Mesenchymal stem cell (in vitro differentiated cells and primary cell): Measurements from ENCODE around the gene GABRR2.

Source experiments
- DNase-seq: peaks from one replicate; pipeline ENCODE4 v3.0.0-alpha.2; 2013
- H2AFZ ChIP-seq: one replicate; pipeline ENCODE4 v1.6.1; 2013; ENCODE audit warnings: low read depth, mild to moderate bottlenecking, control low read depth, inconsistent platforms, low read length, moderate library complexity
- H2AK5ac ChIP-seq: 2 replicates; pipeline ENCODE4 v1.6.1; 2013; ENCODE audit warnings: low read length, moderate library complexity, mild to moderate bottlenecking, inconsistent platforms; ENCODE audit not compliant: severe bottlenecking
- H2BK120ac ChIP-seq: one replicate; pipeline ENCODE4 v1.6.1; 2013; ENCODE audit warnings: low read depth, mild to moderate bottlenecking, inconsistent platforms, low read length, moderate library complexity
- H2BK12ac ChIP-seq, 2 experiments: one replicate each; pipeline ENCODE4 v1.6.1; 2013; ENCODE audit warnings: inconsistent platforms in 2 of 2, low read length in 2 of 2, mild to moderate bottlenecking in 2 of 2, moderate library complexity in 2 of 2, control low read depth in 1 of 2
- H2BK15ac ChIP-seq: one replicate; pipeline ENCODE4 v1.6.1; 2013; ENCODE audit warnings: mild to moderate bottlenecking, low read depth, inconsistent platforms; ENCODE audit not compliant: poor library complexity, severe bottlenecking
- H2BK5ac ChIP-seq: 2 replicates; pipeline ENCODE4 v1.6.1; 2013; ENCODE audit warnings: low read depth, mild to moderate bottlenecking, low read length, control low read depth, inconsistent platforms; ENCODE audit not compliant: poor library complexity, severe bottlenecking
- H3K14ac ChIP-seq, 2 experiments: one replicate each; pipeline ENCODE4 v1.6.1; 2013; ENCODE audit warnings: inconsistent platforms in 2 of 2, low read length in 2 of 2, control low read depth in 1 of 2, mild to moderate bottlenecking in 1 of 2, moderate library complexity in 1 of 2
- H3K18ac ChIP-seq, 2 experiments: one replicate each; pipeline ENCODE4 v1.6.1; 2013; ENCODE audit warnings: inconsistent platforms in 2 of 2, low read length in 2 of 2, control low read depth in 1 of 2, low read depth in 1 of 2, mild to moderate bottlenecking in 1 of 2
- H3K23ac ChIP-seq, 2 experiments: one replicate each; pipeline ENCODE4 v1.6.1; 2013; ENCODE audit warnings: inconsistent platforms in 2 of 2, low read length in 2 of 2, mild to moderate bottlenecking in 2 of 2, moderate library complexity in 2 of 2, control low read depth in 1 of 2
- H3K27ac ChIP-seq: 2 replicates; pipeline ENCODE4 v1.5.1; 2013; ENCODE audit warnings: mild to moderate bottlenecking, moderate library complexity, low read length, control low read depth, inconsistent platforms; ENCODE audit not compliant: poor library complexity, severe bottlenecking
- H3K27me3 ChIP-seq, 2 experiments: 2 replicates each; pipeline versions ENCODE4 v1.6.1 to v1.7.0; 2013; ENCODE audit warnings: low read length in 2 of 2, mild to moderate bottlenecking in 2 of 2, moderate library complexity in 2 of 2, control low read depth in 1 of 2, inconsistent platforms in 1 of 2; ENCODE audit not compliant: control insufficient read depth in 1 of 2, insufficient read depth in 1 of 2
- H3K36me3 ChIP-seq, 2 experiments: 2 replicates each; pipeline versions ENCODE4 v1.6.1 to v1.7.0; 2013; ENCODE audit warnings: low read length in 2 of 2, control low read depth in 1 of 2, inconsistent platforms in 1 of 2, low read depth in 1 of 2, mild to moderate bottlenecking in 1 of 2; ENCODE audit not compliant: insufficient read depth in 2 of 2, control insufficient read depth in 1 of 2
- H3K4ac ChIP-seq, 2 experiments: one replicate each; pipeline ENCODE4 v1.6.1; 2013; ENCODE audit warnings: inconsistent platforms in 2 of 2, low read length in 2 of 2, mild to moderate bottlenecking in 2 of 2, moderate library complexity in 2 of 2, control low read depth in 1 of 2, low read depth in 1 of 2
- H3K4me1 ChIP-seq: 2 replicates; pipeline ENCODE4 v1.6.1; 2013; ENCODE audit warnings: low read depth, low read length, control low read depth; ENCODE audit not compliant: control insufficient read depth, insufficient read depth
- H3K4me2 ChIP-seq: 2 replicates; pipeline ENCODE4 v1.6.1; 2013; ENCODE audit warnings: low read length, mild to moderate bottlenecking, inconsistent platforms; ENCODE audit not compliant: poor library complexity, severe bottlenecking
- H3K4me3 ChIP-seq, 2 experiments: 2 replicates each; pipeline versions ENCODE4 v1.5.1 to v1.7.0; 2013; ENCODE audit warnings: low read length in 2 of 2, mild to moderate bottlenecking in 2 of 2, control low read depth in 1 of 2, low read depth in 1 of 2; ENCODE audit not compliant: insufficient read depth in 1 of 2
- H3K79me1 ChIP-seq: replicated peaks from 2 replicates; pipeline ENCODE4 v1.6.1; 2013; ENCODE audit warnings: mild to moderate bottlenecking, control low read depth, low read length, inconsistent platforms; ENCODE audit not compliant: poor library complexity, severe bottlenecking
- H3K9ac ChIP-seq: 2 replicates; pipeline ENCODE4 v1.7.0; 2013; ENCODE audit warnings: mild to moderate bottlenecking, low read length, moderate library complexity
- H3K9me3 ChIP-seq: 2 replicates; pipeline ENCODE4 v1.7.0; 2013; ENCODE audit warnings: mild to moderate bottlenecking, low read length; ENCODE audit not compliant: control insufficient read depth
- H4K8ac ChIP-seq: one replicate; pipeline ENCODE4 v1.6.1; 2013; ENCODE audit warnings: inconsistent platforms, mild to moderate bottlenecking, low read length, moderate library complexity
- H4K91ac ChIP-seq: one replicate; pipeline ENCODE4 v1.6.1; 2013; ENCODE audit warnings: mild to moderate bottlenecking, low read length, inconsistent platforms
- whole genome bisulfite sequencing: methylation state at CpG from one replicate; pipeline ENCODE4 v1.1.7; 2013; ENCODE audit warnings: mixed read lengths; 5-methylcytosine and 5-hydroxymethylcytosine counted together

Gene GABRR2

DNA sequence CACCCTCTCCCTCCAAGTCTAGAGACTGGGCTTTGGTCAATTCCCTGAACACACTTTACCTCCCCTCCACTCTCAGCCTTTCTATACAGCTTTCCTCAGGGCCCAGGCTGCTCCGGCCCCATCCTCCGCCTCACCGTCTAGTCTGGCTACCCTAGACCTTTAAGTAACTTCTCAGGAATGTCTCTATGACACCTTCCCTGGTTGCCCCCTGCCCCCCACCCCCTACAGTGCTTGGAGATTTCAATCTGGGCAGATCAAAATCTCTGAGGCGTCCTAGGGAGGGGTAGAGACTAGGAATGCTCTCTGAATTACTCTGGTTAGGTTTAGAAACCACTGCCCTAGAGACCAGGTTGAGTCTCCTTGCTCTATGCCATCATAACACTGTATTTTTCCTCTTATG lies 31.3 kb upstream of the GABRR2 start:
- Histone ChIP-seq H3K36me3 (peaks cover 3 to 9% of the 10 kb centered on the region in 2 experiments), H3K4ac (no peak overlapping the region), H2BK120ac (no peak overlapping the region), H2AK5ac (no peak overlapping the region), H3K79me1 (peaks cover 15% of the 10 kb centered on the region), H2BK12ac (no peak overlapping the region), H3K9ac (no peak overlapping the region), H3K18ac (no peak overlapping the region), H2BK15ac (no peak overlapping the region), H4K8ac (peak overlapping the region; percentile 45), H3K4me3 (no peak overlapping the region), H3K23ac (no peak overlapping the region), H4K91ac (no peak overlapping the region), H3K27ac (peak overlapping the region; percentile 42), H3K27me3 (no peaks in the 10 kb centered on the region), H3K4me2 (peak overlapping the region; percentile 38), H3K9me3 (no peaks in the 10 kb centered on the region), H2AFZ (no peak overlapping the region), H3K14ac (no peak overlapping the region), H3K4me1 (peaks cover 15% of the 10 kb centered on the region), H2BK5ac (no peak overlapping the region)
- no peak for DNase-seq
- WGBS = 71% methylated on average over 3 of the region's 4 CpGs

DNA sequence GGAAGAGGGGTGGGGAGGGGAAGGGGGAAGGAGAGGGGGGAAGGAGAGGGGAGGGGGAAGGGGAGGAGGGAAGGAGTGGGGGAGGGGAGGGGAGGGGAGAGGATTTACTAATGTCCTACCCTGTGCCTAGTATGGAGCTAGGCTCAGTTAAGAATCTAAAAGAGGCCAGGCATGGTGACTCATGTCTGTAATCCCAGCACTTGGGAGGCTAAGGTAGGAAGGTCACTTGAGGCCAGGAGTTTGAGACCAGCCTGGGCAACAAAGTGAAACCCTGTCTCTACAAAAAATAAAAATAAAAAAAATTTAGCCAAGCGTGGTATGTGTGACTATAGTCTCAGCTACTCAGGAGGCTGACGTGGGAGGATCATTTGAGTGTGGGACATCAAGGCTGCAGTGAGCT lies 24.5 kb upstream of the GABRR2 start:
- Histone ChIP-seq H3K9me3 (no peaks in the 10 kb centered on the region), H2BK12ac (no peak overlapping the region), H2BK15ac (no peak overlapping the region), H3K4me3 (no peak overlapping the region), H3K23ac (no peak overlapping the region), H3K4me2 (no peak overlapping the region), H2BK5ac (no peak overlapping the region), H2AFZ (no peak overlapping the region), H2BK120ac (no peak overlapping the region), H3K18ac (no peak overlapping the region), H3K4ac (no peak overlapping the region), H3K79me1 (peaks cover 12% of the 10 kb centered on the region), H2AK5ac (no peak overlapping the region), H3K27ac (no peak overlapping the region), H3K14ac (no peak overlapping the region), H4K8ac (no peak overlapping the region), H3K4me1 (no peaks in the 10 kb centered on the region), H4K91ac (no peak overlapping the region), H3K36me3 (peaks cover 6 to 60% of the 10 kb centered on the region in 2 experiments), H3K27me3 (no peaks in the 10 kb centered on the region), H3K9ac (no peak overlapping the region)
- 79% methylated on average over 2 of the region's 2 CpGs for WGBS
- no peak for DNase-seq

DNA sequence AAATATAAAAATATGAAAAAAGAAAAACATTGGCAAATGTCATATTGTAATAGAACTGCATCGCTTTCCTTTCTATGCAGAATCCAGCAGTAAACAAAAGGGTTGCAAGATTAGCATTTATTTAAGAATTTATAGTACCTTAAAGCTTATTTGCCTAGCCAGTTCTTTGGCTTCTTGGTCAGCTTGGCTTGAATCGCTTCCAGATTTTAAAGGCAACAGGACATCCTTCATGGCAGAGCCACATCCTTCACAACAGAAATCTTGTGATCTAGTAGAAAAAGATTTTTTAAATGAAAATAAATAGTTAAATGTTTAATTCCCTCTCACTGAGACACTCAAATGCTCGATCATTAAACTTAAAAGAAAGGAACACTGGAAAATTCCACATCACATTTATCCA lies 20.1 kb upstream of the GABRR2 start:
- Histone ChIP-seq H4K91ac (no peak overlapping the region), H2BK5ac (no peak overlapping the region), H3K18ac (no peak overlapping the region), H4K8ac (no peak overlapping the region), H3K79me1 (peaks cover 2% of the 10 kb centered on the region), H3K27ac (no peak overlapping the region), H2AK5ac (no peak overlapping the region), H3K4me2 (no peak overlapping the region), H3K4me1 (no peaks in the 10 kb centered on the region), H3K4me3 (no peak overlapping the region), H3K4ac (no peak overlapping the region), H2BK12ac (no peak overlapping the region), H2BK120ac (no peak overlapping the region), H3K14ac (no peak overlapping the region), H3K9me3 (no peaks in the 10 kb centered on the region), H3K36me3 (peaks cover 7 to 71% of the 10 kb centered on the region in 2 experiments), H2BK15ac (no peak overlapping the region), H2AFZ (no peak overlapping the region), H3K27me3 (no peaks in the 10 kb centered on the region), H3K9ac (no peak overlapping the region), H3K23ac (no peak overlapping the region)
- DNase-seq = no peak
- 83% methylated on average over 1 of the region's 3 CpGs for WGBS

DNA sequence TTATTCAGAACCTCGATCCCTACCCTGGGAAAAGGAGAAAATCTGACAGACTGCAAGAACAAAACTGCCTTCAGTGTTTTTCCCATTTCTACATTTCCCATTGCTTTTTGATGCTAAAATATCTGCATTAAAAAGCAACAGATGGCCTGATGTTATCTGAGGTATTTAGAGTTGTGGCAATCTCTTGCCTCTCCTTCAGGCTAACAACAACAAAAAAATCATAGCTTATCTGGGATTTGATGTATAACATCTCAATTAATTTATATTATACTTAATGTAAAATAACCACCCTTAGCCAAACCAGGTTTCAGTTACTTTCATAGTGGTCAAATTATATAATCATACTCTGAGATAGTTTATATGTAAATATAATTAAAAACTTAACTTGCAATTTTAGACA lies 15.8 kb upstream of the GABRR2 start:
- peaks cover 7% of the 10 kb centered on the region for H3K79me1 ChIP-seq
- WGBS = no CpG with 5 or more reads among the region's 1 CpG
- no peak overlapping the region for H3K4me2 ChIP-seq
- peaks cover 8 to 78% of the 10 kb centered on the region in 2 experiments for H3K36me3 ChIP-seq
- no peak overlapping the region for H4K91ac ChIP-seq
- no peak overlapping the region for H2BK15ac ChIP-seq
- no peak overlapping the region for H2AK5ac ChIP-seq
- H2BK120ac ChIP-seq = no peak overlapping the region
- H3K18ac ChIP-seq = no peak overlapping the region
- DNase-seq = no peak
- no peak overlapping the region for H3K27ac ChIP-seq
- H4K8ac ChIP-seq = no peak overlapping the region
- H3K27me3 ChIP-seq = no peaks in the 10 kb centered on the region
- no peaks in the 10 kb centered on the region for H3K9me3 ChIP-seq
- H2BK5ac ChIP-seq = no peak overlapping the region
- no peak overlapping the region for H3K9ac ChIP-seq
- H2AFZ ChIP-seq = no peak overlapping the region
- H3K4me1 ChIP-seq = no peaks in the 10 kb centered on the region
- no peak overlapping the region for H3K14ac ChIP-seq
- no peak overlapping the region for H3K23ac ChIP-seq
- no peak overlapping the region for H3K4ac ChIP-seq
- H2BK12ac ChIP-seq = no peak overlapping the region
- H3K4me3 ChIP-seq = no peak overlapping the region
